Measurements from ENCODE around the gene SYTL4. TPM values are rescaled to one million over a fixed set of nuclear protein-coding genes. Genes with fewer than 3 reads are reported as not detected.
A peak's percentile ranks its signal among the peaks of the same experiment; 100 is the strongest.

SYTL4 gene
- total and polyA plus RNA-seq, 8 donors, result 4.5 to 27.7 (median 12.3) TPM

GRCh38 chrX:100681599-100681998 lies 50.3 kb downstream of the SYTL4 start:
- H3K4me3 ChIP-seq, result no peak overlapping the region
- no peaks in the 10 kb centered on the region for H3K4me1 ChIP-seq
- 52 to 85% (median 74%) methylated on average over 2 to 3 of the region's 3 CpGs for WGBS, 5 donors
- H3K27me3 ChIP-seq, result no peaks in the 10 kb centered on the region
- DNase-seq, result no peak
- no peaks in the 10 kb centered on the region for H3K9me3 ChIP-seq
- H3K36me3 ChIP-seq, result peaks cover 0 to 15% (median 6%) of the 10 kb centered on the region in 4 donors
- no peak overlapping the region for H3K27ac ChIP-seq
- intact Hi-C loops (cut with DNase I; ENCODE audit: low total_unique reads), result no loop called here
- TF ChIP-seq EP300 (IDR thresholded peaks at IDR 0.05), result no peak
- no peak for TF ChIP-seq POLR2AphosphoS5 (IDR thresholded peaks at IDR 0.05)
- TF ChIP-seq CTCF (IDR thresholded peaks at IDR 0.05), result no peak
- TF ChIP-seq POLR2A (IDR thresholded peaks at IDR 0.05), result no peak

DNA sequence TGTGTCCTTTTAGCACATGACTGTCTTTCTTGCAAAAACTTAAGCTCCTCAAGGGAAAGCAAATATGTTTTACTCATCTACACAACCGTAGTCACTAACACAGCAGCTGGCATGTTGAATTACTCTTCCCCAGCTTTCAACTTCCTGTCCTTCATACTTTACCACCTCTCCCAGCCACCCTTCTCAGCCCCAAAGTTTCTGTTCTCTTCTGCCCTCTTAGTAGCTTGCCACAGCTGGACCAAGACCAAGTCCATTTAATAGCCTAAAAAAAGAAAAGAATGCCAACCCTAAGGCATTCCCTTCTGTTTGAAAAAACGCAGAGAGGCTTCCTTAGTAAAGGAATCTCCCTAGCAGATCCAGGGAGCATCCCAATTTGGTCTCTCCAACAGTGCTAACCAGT lies 51.2 kb downstream of the SYTL4 start:
- no peak overlapping the region for H3K4me3 ChIP-seq
- intact Hi-C loops (cut with DNase I; ENCODE audit: low total_unique reads), result no loop called here
- DNase-seq, result no peak
- no peak for TF ChIP-seq EP300 (IDR thresholded peaks at IDR 0.05)
- TF ChIP-seq POLR2AphosphoS5 (IDR thresholded peaks at IDR 0.05), result no peak
- no peak for TF ChIP-seq POLR2A (IDR thresholded peaks at IDR 0.05)
- TF ChIP-seq CTCF (IDR thresholded peaks at IDR 0.05), result no peak
- no peaks in the 10 kb centered on the region for H3K9me3 ChIP-seq
- H3K4me1 ChIP-seq, result no peaks in the 10 kb centered on the region
- no peaks in the 10 kb centered on the region for H3K27me3 ChIP-seq
- 39 to 78% (median 48%) methylated on average over 2 of the region's 2 CpGs for WGBS, 5 donors
- H3K36me3 ChIP-seq, result peaks cover 0 to 12% (median 3%) of the 10 kb centered on the region in 4 donors
- no peak overlapping the region for H3K27ac ChIP-seq

GRCh38 chrX:100677611-100678181 lies 54.2 kb downstream of the SYTL4 start:
- TF ChIP-seq POLR2AphosphoS5 (IDR thresholded peaks at IDR 0.05) (no peak), EP300 (IDR thresholded peaks at IDR 0.05) (no peak), POLR2A (IDR thresholded peaks at IDR 0.05) (no peak), CTCF (IDR thresholded peaks at IDR 0.05) (no peak)
- peak in 1 of 2 donors; percentile 51 for DNase-seq
- Histone ChIP-seq H3K4me3 (no peak overlapping the region), H3K9me3 (no peaks in the 10 kb centered on the region), H3K27ac (no peak overlapping the region), H3K36me3 (peaks cover 0 to 12% (median 3%) of the 10 kb centered on the region in 4 donors), H3K4me1 (no peaks in the 10 kb centered on the region), H3K27me3 (no peaks in the 10 kb centered on the region)
- intact Hi-C loops (cut with DNase I; ENCODE audit: low total_unique reads), result no loop called here
- WGBS, 5 donors, result 54 to 85% (median 68%) methylated on average over 5 of the region's 5 CpGs

GRCh38 chrX:100674705-100675104 lies 57.2 kb downstream of the SYTL4 start:
- Histone ChIP-seq H3K36me3 (peaks cover 0 to 12% (median 3%) of the 10 kb centered on the region in 4 donors), H3K27ac (no peak overlapping the region), H3K27me3 (no peaks in the 10 kb centered on the region), H3K4me3 (no peak overlapping the region), H3K4me1 (no peaks in the 10 kb centered on the region), H3K9me3 (no peaks in the 10 kb centered on the region)
- TF ChIP-seq POLR2A (IDR thresholded peaks at IDR 0.05) (no peak), POLR2AphosphoS5 (IDR thresholded peaks at IDR 0.05) (no peak), EP300 (IDR thresholded peaks at IDR 0.05) (no peak)
- WGBS, 5 donors, result 44 to 58% (median 54%) methylated on average over 2 of the region's 2 CpGs
- DNase-seq, result no peak
- intact Hi-C loops (cut with DNase I; ENCODE audit: low total_unique reads), result no loop called here

DNA sequence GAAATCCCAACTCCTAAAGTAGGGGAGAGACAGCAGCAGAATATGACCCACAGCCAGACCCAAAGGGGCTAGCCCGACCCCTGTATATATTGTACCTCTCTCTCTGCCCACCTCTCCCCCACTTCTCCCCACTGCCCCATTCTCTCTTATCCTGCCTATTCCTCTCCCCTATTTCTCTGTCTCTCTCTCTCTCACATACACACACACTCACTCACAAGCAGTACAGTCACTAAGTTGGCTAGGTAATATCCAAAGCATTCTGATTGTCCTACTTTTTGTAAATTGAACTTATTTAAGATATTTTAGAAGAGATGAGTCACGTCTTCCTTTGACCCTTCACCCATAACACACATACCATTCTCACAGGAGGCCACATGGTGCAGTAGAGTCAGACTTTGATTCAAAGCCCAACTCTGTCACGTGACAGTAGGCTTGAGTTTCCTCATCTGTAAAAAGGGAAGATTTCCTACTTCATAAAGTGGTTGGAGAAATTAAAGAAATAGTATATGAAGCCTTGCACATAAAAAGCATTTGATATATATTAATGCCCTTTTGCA lies 58.4 kb downstream of the SYTL4 start:
- WGBS, 5 donors, result 54 to 83% (median 74%) methylated on average over 3 of the region's 3 CpGs

More for the DNA sequence above, 58.4 kb downstream of the SYTL4 start:
- TF ChIP-seq EP300 (IDR thresholded peaks at IDR 0.05), result no peak
- TF ChIP-seq CTCF (IDR thresholded peaks at IDR 0.05), result no peak
- no peak for TF ChIP-seq POLR2AphosphoS5 (IDR thresholded peaks at IDR 0.05)
- TF ChIP-seq POLR2A (IDR thresholded peaks at IDR 0.05), result no peak
- H3K9me3 ChIP-seq, result no peaks in the 10 kb centered on the region
- intact Hi-C loops (cut with DNase I; ENCODE audit: low total_unique reads), result no loop called here
- DNase-seq, result no peak
- H3K27me3 ChIP-seq, result no peaks in the 10 kb centered on the region
- H3K27ac ChIP-seq, result no peak overlapping the region
- peaks cover 0 to 12% (median 3%) of the 10 kb centered on the region in 4 donors for H3K36me3 ChIP-seq
- no peaks in the 10 kb centered on the region for H3K4me1 ChIP-seq
- no peak overlapping the region for H3K4me3 ChIP-seq

Measured in stomach (tissue), 9 donors.